Activated T-cell treated with anti-CD3 and anti-CD28 coated beads for 48 hours (primary cell): ENCODE measurements around the gene SERPINE2.
"Not testable (repeated sequence)": the region's sequence is repeated elsewhere in the genome, so short reads cannot be mapped to it uniquely, and the experiment has no call there.

Experiments
- DNase-seq: peaks from one replicate; pipeline ENCODE4 v3.0.0-alpha.2; 2020; ENCODE audit warnings: low read depth

SERPINE2 gene

DNA sequence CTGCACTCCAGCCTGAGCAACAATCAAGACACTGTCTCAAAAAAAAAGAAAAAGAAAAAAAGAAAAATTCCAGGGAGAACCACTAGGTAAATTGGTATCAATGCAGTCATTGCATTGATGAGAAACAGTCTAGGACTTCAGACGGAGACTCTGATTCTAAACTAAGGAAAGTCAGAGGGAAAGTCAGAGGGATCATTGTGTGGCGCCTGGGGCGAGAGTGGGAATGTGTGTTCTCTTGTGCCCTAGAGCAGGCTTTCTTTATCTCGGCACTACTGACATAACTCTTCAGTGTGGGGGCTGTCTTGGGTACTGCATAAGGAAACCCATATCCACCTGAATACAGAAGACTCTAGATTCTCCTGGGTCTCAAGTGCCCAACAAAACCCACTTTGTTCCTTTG is 24.8 kb downstream of the SERPINE2 start:
- no peak for DNase-seq

GRCh38 chr2:224011837-224012236 is 27.2 kb downstream of the SERPINE2 start:
- DNase-seq, result no peak

DNA sequence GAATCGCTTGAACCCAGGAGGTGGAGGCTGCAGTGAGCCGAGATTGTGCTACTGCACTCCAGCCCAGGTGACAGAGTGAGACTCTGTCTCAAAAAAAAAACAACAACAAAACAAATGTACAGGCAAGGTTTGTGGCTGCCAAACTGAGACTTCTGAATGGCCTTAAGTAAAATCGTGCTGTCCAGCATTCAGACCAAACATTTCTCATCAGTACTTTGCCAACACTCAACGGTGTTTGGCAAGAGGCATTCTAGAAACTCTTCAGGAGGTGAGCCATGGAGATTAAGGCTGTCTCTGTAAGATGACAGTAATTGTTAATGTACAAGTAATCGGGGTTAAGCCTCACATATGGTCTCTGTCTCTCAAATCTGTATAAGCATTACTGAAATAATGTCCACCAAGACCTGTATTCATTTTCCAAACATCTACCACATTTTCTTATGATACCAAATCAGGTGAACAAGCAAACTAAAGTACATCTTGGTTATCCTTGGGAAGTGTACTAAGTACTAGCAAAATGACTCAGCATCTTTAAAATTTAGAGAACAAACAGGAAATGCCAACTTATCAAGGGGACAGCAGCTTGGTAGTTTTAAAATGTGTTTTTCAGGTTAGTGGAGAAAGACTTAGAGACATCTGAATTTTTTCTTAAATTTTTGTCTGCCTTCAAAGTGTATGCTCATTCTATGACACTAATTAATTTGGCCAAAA is 29.3 kb downstream of the SERPINE2 start:
- no peak for DNase-seq

DNA sequence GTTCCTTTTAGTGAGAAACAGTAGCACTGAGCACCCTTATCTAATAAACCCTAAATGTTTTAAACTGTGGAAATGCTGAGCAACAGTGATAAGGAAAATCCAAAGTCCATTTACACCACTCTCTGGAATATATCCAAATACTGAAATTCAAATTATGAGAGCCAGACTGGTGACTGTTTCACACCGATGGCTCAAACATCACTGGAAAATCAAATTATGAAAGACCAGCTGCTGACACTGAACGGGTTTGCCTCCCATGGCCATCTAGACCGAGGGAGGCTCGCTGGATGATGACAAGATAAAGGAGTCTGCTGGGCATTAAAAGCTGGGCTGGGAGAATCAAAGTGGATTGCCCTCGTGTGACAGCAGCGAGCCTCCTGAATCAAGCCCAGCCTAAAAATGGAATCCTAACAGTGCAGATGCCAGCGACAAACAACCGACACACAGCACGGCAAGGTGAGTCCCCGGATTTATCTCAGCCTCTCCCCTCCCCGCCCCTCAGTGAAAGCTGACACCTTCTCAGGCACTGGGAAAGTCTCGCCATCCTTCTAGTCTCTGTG is 30.3 kb downstream of the SERPINE2 start:
- DNase-seq, result no peak

DNA sequence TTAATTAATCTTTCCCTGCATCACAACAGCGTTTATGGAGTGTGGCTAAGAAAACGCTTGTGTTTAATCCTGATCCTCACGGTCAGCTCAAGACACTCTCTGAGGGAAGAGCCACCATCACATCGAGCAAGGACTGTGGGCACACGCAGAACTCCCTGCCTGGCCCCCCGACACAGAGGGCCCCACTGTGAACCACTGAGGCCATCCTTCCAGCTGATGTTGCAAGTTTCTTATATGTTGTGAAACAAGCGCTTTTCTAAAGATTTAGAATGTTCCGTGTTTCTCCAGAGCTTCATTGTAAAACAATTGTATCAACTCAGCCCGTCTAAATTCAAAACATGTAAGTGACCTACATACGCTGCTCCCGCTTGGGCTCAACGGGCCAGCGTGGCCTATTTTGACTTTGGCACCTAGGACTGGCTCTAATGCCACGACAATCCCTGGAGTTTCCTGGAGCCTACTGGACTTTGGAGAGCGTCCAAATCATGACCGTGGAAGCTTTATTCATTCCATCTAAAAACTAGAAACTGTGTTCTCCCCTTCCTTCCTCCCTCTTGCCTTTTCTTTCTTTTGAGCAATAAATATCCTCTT is 34.9 kb downstream of the SERPINE2 start:
- no peak for DNase-seq

DNA sequence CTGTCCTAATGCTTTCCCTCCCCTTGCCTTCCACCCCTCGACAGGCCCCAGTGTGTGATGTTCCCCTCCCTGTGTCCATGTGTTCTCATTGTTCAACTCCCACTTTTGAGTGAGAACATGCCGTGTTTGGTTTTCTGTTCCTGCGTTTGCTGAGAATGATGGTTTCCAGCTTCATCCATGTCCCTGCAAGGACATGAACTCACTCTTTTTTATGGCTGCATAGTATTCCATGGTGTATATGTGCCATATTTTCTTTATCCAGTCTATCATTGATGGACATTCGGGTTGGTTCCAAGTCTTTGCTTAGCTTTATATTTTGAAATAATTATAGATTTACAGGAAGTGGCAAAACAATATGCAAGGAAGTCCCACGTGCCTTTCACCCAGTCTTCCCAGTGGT is 38.4 kb downstream of the SERPINE2 start:
- DNase-seq, result not testable (repeated sequence)

GRCh38 chr2:223999862-224000261 is 39.2 kb downstream of the SERPINE2 start:
- DNase-seq, result no peak

DNA sequence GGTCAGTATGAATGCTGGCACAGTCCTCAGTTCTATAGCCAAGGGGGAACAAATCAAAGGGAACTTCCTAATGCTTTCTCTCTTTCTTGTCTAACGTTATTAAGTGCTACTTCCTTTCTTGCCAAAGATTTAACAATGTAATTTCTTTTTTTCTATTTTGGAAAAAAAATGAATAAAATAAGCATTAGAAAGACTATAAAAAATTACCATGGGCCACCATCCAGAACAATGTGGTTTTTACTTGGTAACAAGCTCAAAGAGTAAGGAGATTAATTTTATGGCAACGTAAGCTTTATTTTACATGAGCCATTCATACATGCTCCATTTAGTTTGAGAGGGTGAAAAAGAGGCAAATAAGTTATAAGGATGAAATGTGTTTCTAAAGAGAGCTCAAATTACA is 40.1 kb downstream of the SERPINE2 start:
- DNase-seq, result no peak

DNA sequence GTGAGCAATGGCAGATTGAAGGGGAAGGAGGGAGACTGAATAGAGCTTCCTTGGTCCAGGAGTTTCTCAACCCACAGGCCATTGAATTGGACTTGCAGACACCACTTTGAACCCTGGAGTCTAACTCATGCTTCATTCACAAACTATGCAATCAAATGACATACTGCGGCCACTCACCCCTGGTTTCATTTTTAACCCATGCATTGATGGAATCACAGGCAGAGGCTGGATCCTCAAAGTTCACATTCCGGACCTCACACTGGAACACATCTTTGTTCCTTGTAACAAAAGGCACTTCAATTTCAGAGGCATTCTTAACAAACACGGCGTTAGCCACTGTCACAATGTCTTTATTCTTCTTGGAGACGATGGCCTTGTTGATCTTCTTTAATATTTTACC is 41.1 kb downstream of the SERPINE2 start:
- no peak for DNase-seq

DNA sequence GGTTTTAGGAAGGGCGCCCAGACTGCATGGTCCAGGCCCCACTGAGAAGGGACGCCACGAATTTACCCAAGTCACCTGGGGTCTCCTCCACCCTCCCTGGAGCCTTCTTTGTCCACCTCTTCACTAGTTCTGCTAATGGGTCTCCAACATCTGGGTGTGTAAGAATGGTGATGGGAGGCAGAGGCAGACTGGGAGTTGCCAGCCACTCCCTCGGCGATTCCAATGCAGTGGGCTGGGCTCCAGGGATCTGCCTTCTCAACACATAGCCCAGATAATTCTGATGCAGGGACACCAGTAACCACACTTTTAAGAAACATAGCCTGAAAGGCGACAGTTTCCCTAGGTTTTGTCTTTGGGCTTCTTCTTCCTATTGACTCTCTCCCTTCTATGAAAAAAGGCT is 42.7 kb downstream of the SERPINE2 start:
- no peak for DNase-seq

DNA sequence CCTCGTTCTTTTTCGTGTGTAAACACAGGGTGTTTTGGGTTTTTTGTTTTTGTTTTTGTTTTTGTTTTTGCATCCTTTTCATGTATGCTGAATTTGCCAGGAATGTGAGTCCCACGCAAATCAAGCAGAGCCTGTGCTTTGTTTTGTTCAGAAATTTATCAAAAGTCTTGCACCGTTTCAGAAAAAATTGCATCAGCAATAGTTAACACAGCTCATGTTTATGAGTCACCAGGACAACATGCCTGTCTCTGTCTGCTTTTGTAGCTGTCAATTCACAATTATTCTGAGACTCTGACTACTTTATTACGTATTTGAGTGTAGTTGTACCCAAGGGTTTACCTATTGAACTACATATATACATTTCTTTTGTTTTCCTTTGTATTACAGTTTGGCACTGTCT is 43.5 kb downstream of the SERPINE2 start:
- DNase-seq, result no peak

DNA sequence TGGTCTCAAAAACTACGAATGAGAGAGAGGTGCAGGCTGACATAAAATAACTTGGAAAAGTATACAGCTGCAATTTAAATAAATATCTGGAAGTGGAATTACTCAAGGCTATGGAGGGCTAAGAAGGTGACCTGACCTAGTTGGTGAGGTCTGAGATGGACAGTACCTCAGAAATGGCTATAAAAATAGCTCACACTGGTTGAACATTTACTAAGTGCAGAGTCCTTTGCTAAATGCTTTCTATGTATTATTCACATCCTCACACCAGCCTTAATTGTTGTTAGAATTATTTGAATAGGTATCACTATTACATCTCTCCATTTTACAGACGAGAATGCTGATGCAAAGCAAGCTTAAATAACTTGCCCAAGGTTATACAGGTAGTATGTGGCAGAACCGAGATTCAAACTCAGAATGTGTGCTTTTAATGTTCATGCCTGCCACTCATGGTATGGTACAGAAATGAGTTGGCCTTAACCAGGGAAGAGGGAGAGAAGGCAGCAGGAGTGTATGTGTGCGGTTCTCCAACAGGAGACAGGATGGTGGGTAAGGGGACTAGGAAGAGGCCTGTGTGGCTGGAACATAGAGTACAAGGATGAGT is 44.4 kb downstream of the SERPINE2 start:
- DNase-seq, result no peak

- peak; percentile 21 for DNase-seq
These were observed 45.4 kb downstream of the SERPINE2 start for GRCh38 chr2:223993634-223994232.

GRCh38 chr2:223991611-223992010 is 47.5 kb downstream of the SERPINE2 start:
- no peak for DNase-seq

DNA sequence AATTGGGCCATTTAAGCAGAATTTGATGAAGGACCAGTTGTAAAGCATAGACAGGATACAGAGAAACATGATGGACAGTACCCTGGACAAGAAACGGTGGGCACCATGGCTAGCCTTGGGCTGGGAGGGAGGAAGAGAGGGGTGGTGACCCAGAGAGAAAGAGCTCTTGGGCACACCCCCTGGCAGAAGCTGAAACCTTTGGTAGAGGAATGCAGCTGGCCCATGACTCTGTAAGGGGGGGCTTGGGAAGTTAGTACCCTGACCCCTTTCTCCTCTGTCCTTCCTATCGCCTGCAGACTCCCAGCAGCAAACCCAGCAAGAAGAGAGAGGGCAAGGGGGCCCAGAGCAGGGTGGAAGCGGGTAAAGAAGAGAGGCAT is 49.2 kb downstream of the SERPINE2 start:
- no peak for DNase-seq

DNA sequence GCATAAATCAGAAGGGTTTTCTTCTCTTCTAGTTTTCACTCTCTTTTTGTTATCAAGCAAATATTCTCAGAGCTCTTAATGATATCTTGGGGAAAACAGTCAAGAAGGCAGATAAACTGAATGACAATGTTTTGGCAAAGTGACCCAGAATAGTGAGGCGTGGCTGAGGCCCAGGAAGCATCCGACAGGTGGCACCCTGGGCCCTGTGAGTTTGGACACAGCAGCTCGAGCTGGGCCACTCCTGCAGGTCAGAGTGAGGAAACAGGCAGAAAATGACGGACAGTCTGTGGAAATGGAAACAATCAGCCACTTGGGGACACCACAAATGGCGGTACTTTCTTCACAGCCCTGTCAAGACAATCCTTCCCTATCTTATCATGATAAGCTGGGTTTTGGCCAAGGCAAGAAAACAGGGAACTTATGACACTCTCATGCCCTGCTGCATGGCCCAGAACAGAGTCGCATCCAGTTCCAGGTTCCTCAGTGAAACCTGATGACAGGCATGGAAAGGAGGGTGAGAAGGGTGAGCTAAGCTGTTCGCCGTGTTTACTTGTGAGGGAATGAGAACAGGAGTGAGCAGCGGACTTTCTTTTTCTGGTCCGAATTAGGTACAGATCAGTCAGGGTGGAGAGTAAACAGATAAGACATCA is 49.8 kb downstream of the SERPINE2 start:
- no peak for DNase-seq

GRCh38 chr2:223981241-223981640 is 57.8 kb downstream of the SERPINE2 start:
- DNase-seq, result no peak

GRCh38 chr2:223980803-223981202 is 58.3 kb downstream of the SERPINE2 start:
- no peak for DNase-seq

GRCh38 chr2:223980397-223980735 is 58.7 kb downstream of the SERPINE2 start:
- no peak for DNase-seq

- DNase-seq, result no peak
These were observed 59.2 kb downstream of the SERPINE2 start for GRCh38 chr2:223979730-223980396.

DNA sequence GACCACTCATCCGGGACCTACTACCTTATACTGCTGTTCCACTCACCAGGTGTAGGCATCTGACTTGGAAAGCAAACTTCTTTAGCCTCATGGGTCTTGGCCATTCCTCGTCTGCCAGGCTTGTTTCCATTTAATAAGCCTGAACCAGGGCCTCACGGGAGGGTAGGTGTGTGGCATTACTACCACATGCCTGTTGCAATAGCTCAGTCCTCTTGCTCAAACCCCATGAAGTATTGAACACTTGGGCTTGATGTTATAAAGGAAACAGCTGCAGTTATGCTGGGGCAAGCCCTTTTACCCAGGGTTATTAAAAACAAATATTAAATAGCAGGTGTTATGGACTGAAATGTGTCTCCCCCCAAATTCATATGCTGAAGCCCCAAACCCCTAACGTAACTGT is 60.6 kb downstream of the SERPINE2 start:
- DNase-seq, result no peak

- no peak for DNase-seq
These were observed 62.4 kb downstream of the SERPINE2 start for GRCh38 chr2:223976635-223977226.
